WTC11 (cell line): ENCODE data around the gene IQGAP3. TPM values are rescaled to one million over a fixed set of nuclear protein-coding genes. Genes with fewer than 3 reads are reported as not detected.

ENCODE experiments used
- ATAC-seq: fragments of 200-7000 bp; cut with Tn5 transposase; 2 replicates; pipeline ENCODE4 v1.10.0; 2021; ENCODE audit warnings: mild to moderate bottlenecking, moderate library complexity
- CTCF ChIA-PET: fragments of 300-600 bp; sonication (Branson Sonifier 250); formaldehyde crosslinking; loops from one replicate; lab custom pipeline; 2021; ENCODE audit warnings: antibody characterized with exemption; lab: Charles Lee
- POLR2A ChIA-PET: fragments of 350-600 bp; sonication (Branson Sonifier 250); formaldehyde crosslinking; loops from one replicate; lab custom pipeline; 2021; ENCODE audit warnings: antibody characterized with exemption; lab: Charles Lee
- DNase-seq: peaks from one replicate; pipeline ENCODE4 v3.0.0; 2021; ENCODE audit warnings: low spot score
- H3K27ac Mint-ChIP-seq: 2 replicates; pipeline ENCODE4 v1.8.0; 2021; ENCODE audit warnings: mixed read lengths
- H3K27me3 Mint-ChIP-seq: 2 replicates; pipeline ENCODE4 v1.8.0; 2021; ENCODE audit warnings: low read depth, mild to moderate bottlenecking, moderate library complexity, mixed read lengths
- H3K36me3 Mint-ChIP-seq: 2 replicates; pipeline ENCODE4 v1.8.0; 2021; ENCODE audit warnings: mixed read lengths
- H3K4me1 Mint-ChIP-seq: 2 replicates; pipeline ENCODE4 v1.8.0; 2022; ENCODE audit warnings: mixed read lengths
- H3K4me3 Mint-ChIP-seq: 2 replicates; pipeline ENCODE4 v1.8.0; 2021; ENCODE audit warnings: mild to moderate bottlenecking, moderate library complexity, mixed read lengths
- H3K9me3 Mint-ChIP-seq: 2 replicates; pipeline ENCODE4 v1.8.0; 2021; ENCODE audit warnings: mixed read lengths
- AR ChIP-seq: fragments of 250-450 bp; sonication (Bioruptor Pico); IDR thresholded peaks from 2 replicates; pipeline ENCODE4 v1.9.0; 2021; ENCODE audit warnings: mild to moderate bottlenecking
- ATF6 ChIP-seq: sonication (generic); formaldehyde crosslinking; IDR thresholded peaks from 2 replicates; pipeline ENCODE4 v1.8.1; 2023; ENCODE audit warnings: mild to moderate bottlenecking, missing genetic modification reagents
- CBFB ChIP-seq: sonication (generic); formaldehyde crosslinking; IDR thresholded peaks from 2 replicates; pipeline ENCODE4 v1.8.1; 2022; ENCODE audit warnings: mild to moderate bottlenecking, low read depth, missing genetic modification reagents
- HMGA2 ChIP-seq: fragments of 250-450 bp; sonication (Bioruptor Pico); IDR thresholded peaks from 2 replicates; pipeline ENCODE4 v1.4.0; 2021; ENCODE audit warnings: mild to moderate bottlenecking, moderate library complexity
- RELA ChIP-seq: sonication (generic); formaldehyde crosslinking; IDR thresholded peaks from 2 replicates; pipeline ENCODE4 v1.8.1; 2022; ENCODE audit warnings: missing genetic modification reagents, mild to moderate bottlenecking, borderline replicate concordance
- SMAD3 ChIP-seq: sonication (generic); formaldehyde crosslinking; IDR thresholded peaks from 2 replicates; pipeline ENCODE4 v1.8.0; 2022; ENCODE audit warnings: missing genetic modification reagents, mild to moderate bottlenecking, borderline replicate concordance
- STAT6 ChIP-seq: sonication (generic); formaldehyde crosslinking; conservative IDR thresholded peaks from 2 replicates; pipeline ENCODE4 v1.8.1; 2023; ENCODE audit warnings: mild to moderate bottlenecking, low read depth, missing genetic modification reagents, moderate library complexity
- ZNF423 ChIP-seq: fragments of 250-450 bp; sonication (Bioruptor Pico); IDR thresholded peaks from 2 replicates; pipeline ENCODE4 v2.1.2; 2022; ENCODE audit warnings: mild to moderate bottlenecking, moderate library complexity
- ZNF532 ChIP-seq: fragments of 250-450 bp; sonication (Bioruptor Pico); IDR thresholded peaks from 2 replicates; pipeline ENCODE4 v1.9.0; 2021; ENCODE audit warnings: mild to moderate bottlenecking, borderline replicate concordance
- total RNA-seq: library from RNA; stranded (reverse); gene quantifications from 3 replicates; pipeline ENCODE4 v1.2.3, GENCODE V29; 2021

Gene IQGAP3
- total RNA-seq, 1 experiment from 2014 or later: 33.3 TPM

GRCh38 chr1:156551066-156551643 is 21.2 kb downstream of the IQGAP3 start:
- no peaks in the 10 kb centered on the region for H3K9me3 Mint-ChIP-seq
- ATAC-seq (no peak), DNase-seq (no peak)
- H3K27ac Mint-ChIP-seq: no peak overlapping the region
- POLR2A ChIA-PET: no interaction called here
- TF ChIP-seq RELA (CRISPR knock-in tag) (no peak), STAT6 (CRISPR knock-in tag) (no peak), ZNF423 (no peak), AR (no peak)
- CTCF ChIA-PET: interaction anchor here (3.8 kb wide), 1 partner anchor 70 kb away, joined by 17 read pairs; no protein-coding TSS in a partner anchor
- H3K27me3 Mint-ChIP-seq: no peaks in the 10 kb centered on the region
- no peak overlapping the region for H3K4me3 Mint-ChIP-seq
- H3K36me3 Mint-ChIP-seq: peaks cover 20% of the 10 kb centered on the region
- H3K4me1 Mint-ChIP-seq: no peaks in the 10 kb centered on the region

- no peaks in the 10 kb centered on the region for H3K4me1 Mint-ChIP-seq
- no peak overlapping the region for H3K4me3 Mint-ChIP-seq
- no peak for DNase-seq
- H3K9me3 Mint-ChIP-seq: no peaks in the 10 kb centered on the region
- no peaks in the 10 kb centered on the region for H3K27me3 Mint-ChIP-seq
- CTCF ChIA-PET: interaction anchor here (0.7 to 3.8 kb wide), 4 partner anchors 25 to 98 kb away, joined by 3 to 17 read pairs (median 4); no protein-coding TSS in a partner anchor
- H3K36me3 Mint-ChIP-seq: peaks cover 13% of the 10 kb centered on the region
- no peak for TF ChIP-seq HMGA2 (CRISPR knock-in tag)
- no peak for TF ChIP-seq ATF6 (CRISPR knock-in tag)
- no peak for TF ChIP-seq CBFB (CRISPR knock-in tag)
- TF ChIP-seq SMAD3 (CRISPR knock-in tag): no peak
- no peak for TF ChIP-seq ZNF532 (CRISPR knock-in tag)
- TF ChIP-seq, all 79 proteins: peak for 0
- POLR2A ChIA-PET: no interaction called here
- no peak overlapping the region for H3K27ac Mint-ChIP-seq
- no peak for ATAC-seq
Observed at GRCh38 chr1:156550346-156550745, 22.0 kb downstream of the IQGAP3 start.
